Cardiac ventricle fibroblast (primary cell): ENCODE results near the gene ZKSCAN5. TPM values are rescaled to one million over a fixed set of nuclear protein-coding genes. Genes with fewer than 3 reads are reported as not detected.

Experiments
- total RNA-seq: library from RNA; depleted of rRNA; stranded (reverse); fragments of >200 nt; gene quantifications from 2 replicates; pipeline ENCODE4 v1.2.3, GENCODE V29; 2015

The ZKSCAN5 gene
- 5.7 and 5.9 TPM in 2 replicates for total RNA-seq

DNA sequence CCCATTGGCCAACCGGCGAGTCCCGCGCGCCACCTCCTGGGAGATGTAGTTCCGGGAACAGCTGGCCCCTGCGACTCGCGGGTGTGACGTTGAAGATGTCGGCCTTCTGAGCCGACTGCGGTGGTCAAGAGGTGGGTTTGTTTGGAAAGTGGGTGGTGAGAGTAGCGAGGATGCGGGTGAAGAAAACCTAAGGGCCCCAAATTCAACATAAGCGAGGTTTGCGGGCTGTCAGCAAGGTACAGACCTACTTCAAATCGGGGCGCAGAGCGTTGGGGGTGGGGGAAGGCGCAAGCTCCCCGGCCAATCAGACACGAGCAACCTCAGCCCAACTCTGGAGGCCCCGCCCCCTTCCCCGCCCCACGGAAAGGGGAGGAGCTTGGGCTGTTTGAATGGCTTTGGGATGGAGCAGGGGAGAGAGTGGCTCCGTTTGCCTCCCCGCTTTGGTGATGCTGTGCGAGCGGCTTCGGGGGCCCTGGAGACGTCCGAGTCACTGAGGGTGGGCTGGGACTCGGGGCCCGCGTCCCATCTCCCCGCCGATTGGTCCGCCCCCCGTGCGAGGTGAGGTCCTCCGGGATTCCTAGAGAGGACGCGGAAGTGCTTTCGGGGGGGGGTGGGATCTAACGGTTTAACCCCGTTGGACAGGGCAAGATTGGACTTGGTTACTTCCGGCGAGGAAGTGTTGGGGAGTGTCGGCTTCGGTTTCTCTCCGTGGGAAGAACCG is at the start of gene ZKSCAN5:
Gene ZKSCAN5, plus strand, starts transcription at position 60 of the 721 bp plus-strand sequence. CDS start 1,383 bp downstream, outside the sequence.

DNA sequence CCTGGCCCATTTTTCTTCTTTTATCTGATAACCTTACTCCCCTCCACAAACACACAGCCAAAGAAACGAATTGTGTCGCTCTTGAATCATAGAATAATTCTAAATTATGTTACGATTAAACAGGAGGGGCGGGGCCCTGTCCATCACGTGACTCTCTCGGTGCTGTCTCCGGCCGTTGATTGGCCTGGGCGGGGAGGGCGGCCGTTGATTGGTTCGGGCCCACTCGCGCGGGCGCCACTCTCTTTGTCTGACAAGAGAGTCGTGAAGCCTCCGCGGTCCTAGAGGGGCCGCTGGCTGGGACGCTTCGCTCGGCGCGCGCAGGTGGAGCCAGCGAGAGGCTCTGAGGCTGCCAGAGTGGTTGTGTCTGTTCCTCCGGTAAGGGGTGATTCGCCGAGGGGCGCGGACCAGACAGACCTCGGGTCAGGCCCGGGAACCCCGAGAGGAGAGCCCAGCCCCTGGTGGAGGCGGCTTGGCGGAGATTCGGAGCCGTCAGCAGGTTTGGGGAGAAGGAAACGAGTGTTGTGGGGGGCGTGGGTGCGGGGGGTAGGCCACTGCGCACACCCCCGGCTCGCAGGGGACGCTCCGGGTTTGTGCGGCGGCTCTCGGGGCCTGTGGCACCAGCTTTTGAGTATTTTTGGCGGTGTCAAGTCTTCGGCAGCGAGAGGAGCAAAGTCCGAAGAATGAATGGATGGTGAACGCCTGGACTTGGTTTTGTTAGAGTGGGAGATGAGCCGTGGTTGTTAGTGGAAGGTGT is 31.7 kb upstream of the ZKSCAN5 start, which contains the start of gene ZNF789:
Gene ZNF789, plus strand, starts transcription at position 330 of the 754 bp plus-strand sequence. CDS start 3,567 bp downstream, outside the sequence.

DNA sequence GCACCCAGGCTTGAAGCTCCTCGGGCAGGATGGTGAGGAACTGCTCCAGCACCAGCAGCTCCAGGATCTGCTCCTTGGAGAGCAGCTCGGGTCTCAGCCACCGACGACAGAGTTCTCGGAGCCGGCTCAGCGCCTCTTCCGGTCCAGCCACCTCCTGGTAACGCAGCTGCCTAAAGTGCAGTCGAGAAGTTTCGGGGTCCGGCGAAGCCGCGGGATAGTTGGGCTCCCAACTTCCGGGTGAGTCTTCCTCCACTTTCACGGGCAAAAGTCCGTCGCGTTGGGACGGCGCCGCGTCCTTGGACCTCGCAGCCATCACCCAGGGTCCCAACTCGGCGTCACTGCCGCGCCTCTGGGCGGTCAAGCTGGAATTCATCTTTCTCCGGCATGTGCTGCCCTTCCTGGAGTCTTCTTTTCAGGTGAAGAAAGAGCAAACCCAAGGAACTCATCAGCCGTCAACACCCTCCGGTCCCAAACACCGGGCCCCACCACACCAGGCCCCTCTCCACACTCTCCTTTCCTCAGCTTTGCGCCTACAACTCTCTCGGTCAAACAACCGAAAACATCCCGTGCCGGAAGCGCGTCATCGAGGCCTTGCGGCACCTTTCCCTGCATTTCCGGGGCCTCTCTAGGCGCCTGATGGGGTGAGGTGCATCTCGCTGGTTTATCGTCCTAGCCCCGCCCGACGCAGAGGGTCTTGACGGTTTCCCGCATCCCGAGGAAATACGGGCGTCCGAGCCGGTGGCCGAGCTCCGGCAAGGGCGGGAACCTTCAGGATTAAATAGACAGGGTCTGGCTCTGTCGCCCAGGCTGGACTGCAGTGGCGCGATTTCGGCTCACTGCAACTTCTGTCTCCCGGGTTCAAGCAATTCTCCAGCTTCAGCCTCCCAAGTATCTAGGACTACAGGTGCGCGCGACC is 4.5 kb upstream of the ZKSCAN5 start, which contains the start of gene ZNF394:
Gene ZNF394, minus strand, starts transcription at position 561 of the 916 bp plus-strand sequence. Its CDS starts 188 bp downstream, at position 373.

DNA sequence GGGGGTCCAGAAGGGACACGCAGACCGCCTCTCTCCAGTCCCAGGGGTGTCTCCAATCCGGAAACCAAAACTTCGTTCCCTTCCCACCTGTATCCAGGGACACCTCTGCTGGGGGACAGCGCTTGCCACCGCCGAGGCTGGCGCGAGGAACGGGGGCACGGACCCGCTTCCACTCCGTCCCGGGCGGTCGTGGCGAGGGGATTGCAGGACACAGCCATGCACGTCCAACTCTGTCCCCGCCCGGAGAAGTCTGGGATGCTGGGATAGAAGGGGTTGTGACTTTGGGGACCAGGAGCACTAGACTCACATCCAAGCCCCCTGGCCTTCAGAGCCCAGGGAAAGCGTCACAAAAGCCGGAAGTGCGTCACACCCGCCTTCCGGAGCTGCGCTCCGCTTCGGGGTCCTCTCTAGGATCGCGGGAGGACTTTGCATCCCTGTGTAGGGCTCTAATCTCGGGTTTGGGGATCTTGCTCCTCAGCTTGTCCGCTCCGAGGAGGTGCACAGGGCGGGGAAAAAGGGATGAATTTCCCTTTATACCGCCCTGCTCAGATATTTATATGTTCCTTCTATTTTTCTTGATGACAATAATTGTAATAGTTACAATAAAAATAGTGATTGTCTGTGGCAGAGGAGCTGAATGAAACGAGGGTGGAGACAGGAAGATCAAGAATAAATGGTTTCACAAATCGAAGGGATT is 47.5 kb downstream of the ZKSCAN5 start, which contains the start of gene FAM200A:
Gene FAM200A, minus strand, starts transcription at position 348 of the 697 bp plus-strand sequence. CDS start 3,707 bp downstream, outside the sequence.

DNA sequence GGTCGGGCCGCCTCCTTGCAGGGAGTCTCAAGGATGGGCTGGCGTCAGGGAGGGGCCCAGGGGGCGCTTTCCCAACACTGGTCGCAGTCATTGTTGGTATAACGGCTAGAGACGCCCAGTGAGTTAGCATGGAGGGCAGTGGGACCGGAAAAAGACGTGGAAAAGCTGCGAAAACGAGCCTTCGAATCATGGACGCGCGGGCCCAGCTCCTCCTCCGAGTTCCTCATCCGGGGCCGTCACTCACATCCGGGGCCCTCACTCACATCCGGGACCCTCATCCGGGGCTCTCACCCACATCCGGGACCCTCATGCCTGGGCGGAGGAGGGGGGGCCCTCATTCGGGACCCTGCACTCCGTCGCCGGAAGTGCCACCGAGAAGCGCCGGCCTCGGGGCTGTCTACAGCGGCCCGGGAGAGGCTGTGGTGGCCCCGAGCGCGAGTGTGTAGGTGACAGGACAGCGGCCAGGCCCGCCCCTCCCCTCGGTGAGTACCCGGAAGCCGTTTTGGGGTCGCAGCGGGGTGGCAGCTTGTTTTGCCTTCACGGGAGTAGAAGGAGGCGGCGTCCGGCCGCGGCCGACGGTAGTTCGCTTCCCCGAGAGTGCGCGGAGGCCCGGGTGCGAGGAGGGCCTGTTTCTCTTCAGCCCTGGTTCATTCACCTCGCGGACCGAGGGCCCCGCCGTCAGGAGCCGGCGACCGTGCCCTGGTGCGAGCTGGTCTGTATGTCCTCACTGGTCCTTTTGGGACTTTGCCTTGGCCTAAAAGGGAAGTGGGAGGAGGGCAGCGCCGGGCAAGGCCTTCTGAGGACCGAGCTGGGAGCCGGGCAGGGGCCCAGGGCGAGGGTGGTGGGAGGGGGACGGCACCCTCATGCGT is 54.1 kb downstream of the ZKSCAN5 start, which contains the start of gene ZNF655:
Gene ZNF655, plus strand, starts transcription at position 337 of the 869 bp plus-strand sequence. CDS start 1,918 bp downstream, outside the sequence.

Other genes with a start within 250 kb of the ZKSCAN5 start
- gene MYH16, start 231.8 kb upstream of the ZKSCAN5 start, total RNA-seq: not detected in 2 replicates
- gene ARPC1A, start 178.8 kb upstream of the ZKSCAN5 start, total RNA-seq: 80.8 and 88.4 TPM in 2 replicates
- 364 and 380 TPM in 2 replicates for gene ARPC1B, start 129.9 kb upstream of the ZKSCAN5 start, total RNA-seq
- gene PDAP1, start 96.1 kb upstream of the ZKSCAN5 start, total RNA-seq: 64.9 and 77.7 TPM in 2 replicates
- 71.8 and 77.4 TPM in 2 replicates for gene BUD31, start 95.7 kb upstream of the ZKSCAN5 start, total RNA-seq
- 3.9 and 6.7 TPM in 2 replicates for gene PTCD1, start 65.9 kb upstream of the ZKSCAN5 start, total RNA-seq
- gene CPSF4, start 65.7 kb upstream of the ZKSCAN5 start, total RNA-seq: 14.2 and 29.7 TPM in 2 replicates
- gene ATP5MF, start 38.5 kb upstream of the ZKSCAN5 start, total RNA-seq: 1,347 and 1,860 TPM in 2 replicates
- gene ZNF789, start 31.8 kb upstream of the ZKSCAN5 start, total RNA-seq: 1.0 and 1.8 TPM in 2 replicates
- 15.4 and 18.4 TPM in 2 replicates for gene ZNF394, start 4.4 kb upstream of the ZKSCAN5 start, total RNA-seq
- 3.6 and 4.9 TPM in 2 replicates for gene FAM200A, start 47.5 kb downstream of the ZKSCAN5 start, total RNA-seq
- gene ZNF655, start 54.0 kb downstream of the ZKSCAN5 start, total RNA-seq: 36.0 and 51.3 TPM in 2 replicates
- gene TMEM225B, start 93.6 kb downstream of the ZKSCAN5 start, total RNA-seq: 0.87 TPM in 1 of 2 replicates, not detected in the other
- 6.1 and 6.3 TPM in 2 replicates for gene ZSCAN25, start 112.3 kb downstream of the ZKSCAN5 start, total RNA-seq
- gene CYP3A5, start 175.3 kb downstream of the ZKSCAN5 start, total RNA-seq: not detected in 2 replicates
- gene CYP3A7, start 230.5 kb downstream of the ZKSCAN5 start, total RNA-seq: not detected in 2 replicates